ENCODE measurements around the gene CBFA2T2. TPM values are rescaled to one million over a fixed set of nuclear protein-coding genes. Genes with fewer than 3 reads are reported as not detected.

CBFA2T2 gene
- total RNA-seq, 1 donor from 2014 or later = 52.3 TPM

GRCh38 chr20:33660685-33661058, 170.8 kb downstream of the CBFA2T2 start:
- Mint-ChIP-seq H3K27me3 (no peaks in the 10 kb centered on the region), H3K36me3 (no peaks in the 10 kb centered on the region), H3K9me3 (no peaks in the 10 kb centered on the region), H3K27ac (peak overlapping the region; percentile 31), H3K4me1 (ENCODE audit: unreplicated experiment) (peaks cover 25% of the 10 kb centered on the region), H3K4me3 (no peak overlapping the region)
- DNase-seq (ENCODE audit: extremely low spot score, unreplicated experiment) = no peak
- TF ChIP-seq CTCF (conservative IDR thresholded peaks at IDR 0.05) = no peak

GRCh38 chr20:33662172-33662571, 172.3 kb downstream of the CBFA2T2 start, which contains the start of gene C20orf144:
Gene C20orf144, plus strand, starts transcription at chr20:33662327. Its CDS starts 19 bp downstream, at chr20:33662346.
- no peaks in the 10 kb centered on the region for H3K9me3 Mint-ChIP-seq
- H3K4me1 Mint-ChIP-seq (ENCODE audit: unreplicated experiment) = peaks cover 33% of the 10 kb centered on the region
- peak within 1 kb of the TSS; percentile 96 for H3K4me3 Mint-ChIP-seq
- DNase-seq (ENCODE audit: extremely low spot score, unreplicated experiment) = no peak
- no peak for TF ChIP-seq CTCF (conservative IDR thresholded peaks at IDR 0.05)
- peaks cover 3% of the 10 kb centered on the region for H3K36me3 Mint-ChIP-seq
- H3K27me3 Mint-ChIP-seq = no peaks in the 10 kb centered on the region
- H3K27ac Mint-ChIP-seq = peak within 1 kb of the TSS; percentile 80

- peak overlapping the region; percentile 96 for H3K4me3 Mint-ChIP-seq
- no peaks in the 10 kb centered on the region for H3K27me3 Mint-ChIP-seq
- TF ChIP-seq CTCF (conservative IDR thresholded peaks at IDR 0.05) = peak; percentile 30
- H3K36me3 Mint-ChIP-seq = peaks cover 3% of the 10 kb centered on the region
- DNase-seq (ENCODE audit: extremely low spot score, unreplicated experiment) = peak; percentile 92
- H3K4me1 Mint-ChIP-seq (ENCODE audit: unreplicated experiment) = peaks cover 33% of the 10 kb centered on the region
- peak overlapping the region; percentile 86 for H3K27ac Mint-ChIP-seq
- no peaks in the 10 kb centered on the region for H3K9me3 Mint-ChIP-seq
Measured at GRCh38 chr20:33663161-33664084, 173.5 kb downstream of the CBFA2T2 start.

- H3K27me3 Mint-ChIP-seq = no peaks in the 10 kb centered on the region
- peaks cover 8% of the 10 kb centered on the region for H3K36me3 Mint-ChIP-seq
- DNase-seq (ENCODE audit: extremely low spot score, unreplicated experiment) = no peak
- H3K4me1 Mint-ChIP-seq (ENCODE audit: unreplicated experiment) = peaks cover 33% of the 10 kb centered on the region
- H3K9me3 Mint-ChIP-seq = no peaks in the 10 kb centered on the region
- H3K4me3 Mint-ChIP-seq = peak overlapping the region; percentile 96
- no peak for TF ChIP-seq CTCF (conservative IDR thresholded peaks at IDR 0.05)
- peak overlapping the region; percentile 86 for H3K27ac Mint-ChIP-seq
Measured at GRCh38 chr20:33664085-33664761, 174.3 kb downstream of the CBFA2T2 start.

GRCh38 chr20:33664762-33665144, 174.9 kb downstream of the CBFA2T2 start:
- peaks cover 33% of the 10 kb centered on the region for H3K4me1 Mint-ChIP-seq (ENCODE audit: unreplicated experiment)

More at GRCh38 chr20:33664762-33665144, 174.9 kb downstream of the CBFA2T2 start:
- no peak for DNase-seq (ENCODE audit: extremely low spot score, unreplicated experiment)
- Mint-ChIP-seq H3K27ac (peak overlapping the region; percentile 86), H3K9me3 (no peaks in the 10 kb centered on the region), H3K36me3 (peaks cover 8% of the 10 kb centered on the region), H3K4me3 (peak overlapping the region; percentile 96), H3K27me3 (no peaks in the 10 kb centered on the region)
- TF ChIP-seq CTCF (conservative IDR thresholded peaks at IDR 0.05) = no peak
